CD14-positive monocyte (primary cell): ENCODE measurements around the gene SLC25A42. TPM values are rescaled to one million over a fixed set of nuclear protein-coding genes. Genes with fewer than 3 reads are reported as not detected.

Source experiments
- DNase-seq, 3 donors: peaks; one replicate each; pipeline ENCODE4 v3.0.0-alpha.2; 2011 to 2022
- H2AFZ ChIP-seq: 2 replicates; pipeline ENCODE4 v1.6.0; 2012; ENCODE audit warnings: mild to moderate bottlenecking, low read depth, low read length, inconsistent platforms; ENCODE audit not compliant: insufficient read depth, poor library complexity, severe bottlenecking
- H3K27ac ChIP-seq, 2 donors: 1 replicate in 1 of 2; 2 replicates in 1 of 2; pipeline ENCODE4 v1.5.1; 2012 to 2013; ENCODE audit warnings: low read length in 2 of 2, control low read depth in 1 of 2, inconsistent platforms in 1 of 2, low read depth in 1 of 2, mild to moderate bottlenecking in 1 of 2
- H3K27me3 ChIP-seq, 2 donors: one replicate each; pipeline versions ENCODE4 v1.6.0 to v1.6.1; 2011 to 2013; ENCODE audit warnings: low read length in 2 of 2; ENCODE audit not compliant: control insufficient read depth in 2 of 2, insufficient read depth in 2 of 2
- H3K36me3 ChIP-seq, 2 donors: replicated peaks in 1 of 2; 1 replicate in 1 of 2; 2 replicates in 1 of 2; pipeline versions ENCODE4 v1.5.1 to v1.6.1; 2012 to 2013; ENCODE audit warnings: low read length in 2 of 2, control low read depth in 1 of 2, inconsistent platforms in 1 of 2, mild to moderate bottlenecking in 1 of 2; ENCODE audit not compliant: insufficient read depth in 2 of 2, control insufficient read depth in 1 of 2
- H3K4me1 ChIP-seq, 2 donors: 1 replicate in 1 of 2; 2 replicates in 1 of 2; pipeline versions ENCODE4 v1.5.1 to v1.6.1; 2012 to 2013; ENCODE audit warnings: low read length in 2 of 2, control low read depth in 1 of 2, inconsistent platforms in 1 of 2, mild to moderate bottlenecking in 1 of 2, moderate library complexity in 1 of 2; ENCODE audit not compliant: insufficient read depth in 2 of 2, control insufficient read depth in 1 of 2
- H3K4me2 ChIP-seq: replicated peaks from 2 replicates; pipeline ENCODE3; 2012; ENCODE audit warnings: low read length, moderate library complexity, mild to moderate bottlenecking; ENCODE audit not compliant: poor library complexity, severe bottlenecking; ENCODE audit errors: extremely low read depth
- H3K4me3 ChIP-seq, 3 experiments: fragments of 200-600 bp in 1 of 3; sonication (generic) in 1 of 3; replicated peaks in 1 of 3; 1 replicate in 2 of 3; 2 replicates in 1 of 3; pipeline ENCODE4 v1.5.1; 2011 to 2013; ENCODE audit warnings: low read length in 3 of 3, mild to moderate bottlenecking in 3 of 3, control low read depth in 2 of 3, low read depth in 2 of 3, inconsistent platforms in 1 of 3, moderate library complexity in 1 of 3
- H3K79me2 ChIP-seq: 2 replicates; pipeline ENCODE4 v1.6.0; 2012; ENCODE audit warnings: mild to moderate bottlenecking, control low read depth, inconsistent platforms, low read length, moderate library complexity; ENCODE audit not compliant: insufficient read depth
- H3K9ac ChIP-seq: 2 replicates; pipeline ENCODE4 v1.6.0; 2017; ENCODE audit warnings: low read length, mild to moderate bottlenecking; ENCODE audit not compliant: insufficient read depth, poor library complexity, severe bottlenecking
- H3K9me3 ChIP-seq, 2 donors: replicated peaks in 1 of 2; 1 replicate in 1 of 2; 2 replicates in 1 of 2; pipeline versions ENCODE4 v1.5.1 to v1.6.1; 2012 to 2013; ENCODE audit warnings: low read length in 2 of 2, control low read depth in 1 of 2; ENCODE audit not compliant: control insufficient read depth in 1 of 2, insufficient read depth in 1 of 2
- H4K20me1 ChIP-seq: 2 replicates; pipeline ENCODE4 v1.6.0; 2012; ENCODE audit warnings: mild to moderate bottlenecking, low read length, control low read depth, moderate library complexity; ENCODE audit not compliant: insufficient read depth
- H3K27ac Mint-ChIP-seq, 7 donors: one replicate each; pipeline ENCODE4 v1.8.0; 2020; ENCODE audit warnings: mild to moderate bottlenecking in 7 of 7, mixed read lengths in 7 of 7, moderate library complexity in 6 of 7, inconsistent platforms in 2 of 7
- H3K27me3 Mint-ChIP-seq, 3 donors: one replicate each; pipeline ENCODE4 v1.8.0; 2021 to 2022; ENCODE audit warnings: low read depth in 3 of 3, mild to moderate bottlenecking in 3 of 3, mixed read lengths in 3 of 3, moderate library complexity in 3 of 3, inconsistent platforms in 1 of 3
- H3K36me3 Mint-ChIP-seq, 2 donors: one replicate each; pipeline ENCODE4 v1.8.0; 2020; ENCODE audit warnings: mixed read lengths in 2 of 2, inconsistent platforms in 1 of 2, mild to moderate bottlenecking in 1 of 2
- H3K4me1 Mint-ChIP-seq: one replicate; pipeline ENCODE4 v1.8.0; 2020; ENCODE audit warnings: mild to moderate bottlenecking, mixed read lengths
- H3K4me3 Mint-ChIP-seq, 2 donors: one replicate each; pipeline ENCODE4 v1.8.0; 2020; ENCODE audit warnings: mild to moderate bottlenecking in 2 of 2, mixed read lengths in 2 of 2, moderate library complexity in 1 of 2
- H3K9me3 Mint-ChIP-seq, 7 donors: one replicate each; pipeline ENCODE4 v1.8.0; 2020 to 2022; ENCODE audit warnings: mixed read lengths in 7 of 7, mild to moderate bottlenecking in 6 of 7, moderate library complexity in 6 of 7, inconsistent platforms in 2 of 7
- WGBS: methylation state at CpG from one replicate; pipeline ENCODE4 v1.1.5; 2013; ENCODE audit warnings: missing lambda C conversion rate; ENCODE audit not compliant: insufficient coverage; 5-methylcytosine and 5-hydroxymethylcytosine counted together
- intact Hi-C, 2 donors: fragments of 100-400 bp; cut with micrococcal nuclease; formaldehyde crosslinking; loops; one replicate each; pipeline versions ENCODE4 v1.15.0 to v1.15.1; 2023
- polyA plus RNA-seq, 3 donors: library from polyadenylated mRNA; depleted of rRNA in 1 of 3; unstranded in 2 of 3; stranded (reverse) in 1 of 3; fragments of 300-500 nt in 2 of 3; fragments of >200 nt in 1 of 3; fragmentation: Illumina TruSeq in 2 of 3; gene quantifications; 1 replicate in 2 of 3; 2 replicates in 1 of 3; pipeline ENCODE4 v1.2.3, GENCODE V29; 2012 to 2021
- TF ChIP-seq, protein P1 (sequence below): fragments of 200-600 bp; IDR thresholded peaks from one replicate; pipeline ENCODE4 v1.8.0; 2022; ENCODE audit warnings: antibody characterized with exemption, mild to moderate bottlenecking

Gene SLC25A42
- polyA plus RNA-seq, 3 donors = 0.68 to 3.1 (median 1.1) TPM

DNA sequence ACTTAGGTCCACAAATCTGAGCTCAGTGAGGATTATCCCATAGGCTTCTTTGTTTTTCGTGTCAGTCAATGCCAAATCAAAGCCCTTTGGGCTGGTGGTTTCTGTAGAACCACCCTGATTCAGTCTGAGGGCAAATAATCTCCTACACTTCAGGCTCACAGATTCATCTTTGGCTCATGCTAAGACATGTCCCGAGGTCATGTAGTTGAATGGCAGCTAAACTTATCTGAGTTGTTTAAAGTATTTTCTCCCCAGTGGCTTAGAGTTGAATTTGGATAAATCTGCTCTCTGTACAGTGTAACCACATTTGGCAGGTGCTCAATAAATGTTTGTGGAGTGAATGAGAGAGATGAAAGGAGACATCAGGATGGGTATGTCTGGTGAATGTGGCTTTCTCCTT is 13.1 kb upstream of the SLC25A42 start:
- H2AFZ ChIP-seq = no peak overlapping the region
- no peaks in the 10 kb centered on the region for H3K9me3 ChIP-seq
- H3K27ac Mint-ChIP-seq = no peak overlapping the region
- WGBS = 100% methylated on average over 1 of the region's 2 CpGs
- peaks cover 66 to 90% of the 10 kb centered on the region in 2 donors for H3K36me3 ChIP-seq
- TF ChIP-seq, protein P1, sequence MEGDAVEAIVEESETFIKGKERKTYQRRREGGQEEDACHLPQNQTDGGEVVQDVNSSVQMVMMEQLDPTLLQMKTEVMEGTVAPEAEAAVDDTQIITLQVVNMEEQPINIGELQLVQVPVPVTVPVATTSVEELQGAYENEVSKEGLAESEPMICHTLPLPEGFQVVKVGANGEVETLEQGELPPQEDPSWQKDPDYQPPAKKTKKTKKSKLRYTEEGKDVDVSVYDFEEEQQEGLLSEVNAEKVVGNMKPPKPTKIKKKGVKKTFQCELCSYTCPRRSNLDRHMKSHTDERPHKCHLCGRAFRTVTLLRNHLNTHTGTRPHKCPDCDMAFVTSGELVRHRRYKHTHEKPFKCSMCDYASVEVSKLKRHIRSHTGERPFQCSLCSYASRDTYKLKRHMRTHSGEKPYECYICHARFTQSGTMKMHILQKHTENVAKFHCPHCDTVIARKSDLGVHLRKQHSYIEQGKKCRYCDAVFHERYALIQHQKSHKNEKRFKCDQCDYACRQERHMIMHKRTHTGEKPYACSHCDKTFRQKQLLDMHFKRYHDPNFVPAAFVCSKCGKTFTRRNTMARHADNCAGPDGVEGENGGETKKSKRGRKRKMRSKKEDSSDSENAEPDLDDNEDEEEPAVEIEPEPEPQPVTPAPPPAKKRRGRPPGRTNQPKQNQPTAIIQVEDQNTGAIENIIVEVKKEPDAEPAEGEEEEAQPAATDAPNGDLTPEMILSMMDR = no peak
- no peaks in the 10 kb centered on the region for H3K79me2 ChIP-seq
- peaks cover 73 to 91% of the 10 kb centered on the region in 2 donors for H3K36me3 Mint-ChIP-seq
- peaks cover 0 to 2% (median 0%) of the 10 kb centered on the region in 3 donors for H3K27me3 Mint-ChIP-seq
- peaks cover 0 to 2% (median 0%) of the 10 kb centered on the region in 7 donors for H3K9me3 Mint-ChIP-seq
- H3K9ac ChIP-seq = no peak overlapping the region
- H3K4me1 Mint-ChIP-seq = peaks cover 2% of the 10 kb centered on the region
- DNase-seq = no peak
- H3K4me2 ChIP-seq = no peak overlapping the region
- H3K4me1 ChIP-seq = no peaks in the 10 kb centered on the region
- intact Hi-C loops = loop anchor here (5.0 kb wide), 1 partner anchor 87 kb away; the partner anchor contains the start of gene TMEM161A (in 2 of the 2)
- H3K27ac ChIP-seq = no peak overlapping the region
- no peak overlapping the region for H3K4me3 ChIP-seq
- no peaks in the 10 kb centered on the region for H4K20me1 ChIP-seq
- no peak overlapping the region for H3K4me3 Mint-ChIP-seq
- H3K27me3 ChIP-seq = no peaks in the 10 kb centered on the region

DNA sequence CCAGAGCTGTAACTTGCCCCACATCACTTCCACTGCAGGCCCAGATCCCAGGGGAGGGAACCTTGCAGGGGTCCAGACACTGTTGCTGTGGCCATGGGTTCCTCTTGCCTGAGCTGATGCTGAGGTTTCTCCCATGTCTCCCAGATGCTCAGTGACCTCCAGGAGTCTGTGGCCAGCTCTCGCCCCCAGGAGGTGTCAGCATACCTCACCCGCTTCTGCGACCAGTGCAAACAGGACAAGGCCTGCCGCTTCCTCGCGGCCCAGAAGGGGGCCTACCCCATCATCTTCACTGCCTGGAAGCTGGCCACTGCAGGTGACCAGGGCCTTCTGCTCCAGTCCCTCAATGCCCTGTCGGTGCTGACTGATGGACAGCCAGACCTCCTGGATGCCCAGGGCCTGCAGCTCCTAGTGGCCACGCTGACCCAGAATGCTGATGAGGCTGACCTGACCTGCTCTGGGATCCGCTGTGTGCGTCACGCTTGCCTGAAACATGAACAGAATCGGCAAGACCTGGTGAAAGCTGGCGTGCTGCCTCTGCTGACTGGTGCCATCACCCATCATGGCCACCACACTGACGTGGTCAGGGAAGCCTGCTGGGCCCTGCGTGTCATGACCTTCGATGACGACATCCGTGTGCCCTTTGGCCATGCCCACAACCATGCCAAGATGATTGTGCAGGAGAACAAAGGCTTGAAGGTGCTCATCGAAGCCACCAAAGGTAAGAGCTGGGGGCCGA is 12.1 kb upstream of the SLC25A42 start:
- no peaks in the 10 kb centered on the region for H3K27me3 ChIP-seq
- H4K20me1 ChIP-seq = no peaks in the 10 kb centered on the region
- H3K9me3 ChIP-seq = no peaks in the 10 kb centered on the region
- H3K4me3 Mint-ChIP-seq = no peak overlapping the region
- peaks cover 0 to 2% (median 0%) of the 10 kb centered on the region in 7 donors for H3K9me3 Mint-ChIP-seq
- WGBS = 98% methylated on average over 19 of the region's 20 CpGs
- no peaks in the 10 kb centered on the region for H3K79me2 ChIP-seq
- peaks cover 73 to 92% of the 10 kb centered on the region in 2 donors for H3K36me3 Mint-ChIP-seq
- H3K4me1 Mint-ChIP-seq = peaks cover 2% of the 10 kb centered on the region
- no peak overlapping the region for H3K9ac ChIP-seq
- TF ChIP-seq, protein P1 = no peak
- H3K4me3 ChIP-seq = no peak overlapping the region
- no peak overlapping the region for H2AFZ ChIP-seq
- no peak for DNase-seq
- no peak overlapping the region for H3K4me2 ChIP-seq
- no peaks in the 10 kb centered on the region for H3K4me1 ChIP-seq
- intact Hi-C loops = loop anchor here (5.0 kb wide), 1 partner anchor 86 kb away; the partner anchor contains the start of gene TMEM161A (in 2 of the 2)
- peaks cover 69 to 93% of the 10 kb centered on the region in 2 donors for H3K36me3 ChIP-seq
- H3K27ac Mint-ChIP-seq = peak overlapping the region in 1 of 7 donors; percentile 38
- no peak overlapping the region for H3K27ac ChIP-seq
- H3K27me3 Mint-ChIP-seq = peaks cover 0 to 2% (median 0%) of the 10 kb centered on the region in 3 donors
